Fibroblast of mammary gland (primary cell): ENCODE results near the gene LRRC58.

Source experiments
- DNase-seq: peaks from one replicate; pipeline ENCODE4 v3.0.0-alpha.2; 2010; ENCODE audit warnings: low read depth
- H3K4me3 ChIP-seq: 2 replicates; pipeline ENCODE4 v1.5.1; 2011; ENCODE audit warnings: low read depth, mild to moderate bottlenecking, low read length, moderate library complexity; ENCODE audit not compliant: control insufficient read depth
- CTCF ChIP-seq: conservative IDR thresholded peaks from 2 replicates; pipeline ENCODE4 v1.5.1; 2011; ENCODE audit warnings: low read depth, low read length, inconsistent platforms; ENCODE audit not compliant: control insufficient read depth, insufficient read depth

The LRRC58 gene

GRCh38 chr3:120275618-120276017, 73.5 kb downstream of the LRRC58 start:
- no peak overlapping the region for H3K4me3 ChIP-seq
- TF ChIP-seq CTCF, result no peak
- DNase-seq, result no peak

- peak; percentile 42 for DNase-seq
- TF ChIP-seq CTCF, result no peak
- H3K4me3 ChIP-seq, result no peak overlapping the region
These were observed 74.4 kb downstream of the LRRC58 start for GRCh38 chr3:120274739-120275167.
